IMR-90 (cell line): ENCODE measurements around the gene MAN2A2.

Experiments used
- BHLHE40 ChIP-seq: fragments of 150-350 bp; IDR thresholded peaks from 2 replicates; pipeline ENCODE4 v1.6.1; 2016; ENCODE audit warnings: mild to moderate bottlenecking, low read depth, low read length
- FOS ChIP-seq: fragments of 150-350 bp; IDR thresholded peaks from 2 replicates; pipeline ENCODE4 v1.6.1; 2016; ENCODE audit warnings: low read depth, low read length
- MXI1 ChIP-seq: IDR thresholded peaks from 2 replicates; pipeline ENCODE4 v1.6.1; 2012; ENCODE audit warnings: low read depth, mild to moderate bottlenecking, low read length, moderate library complexity, borderline replicate concordance
- POLR2A ChIP-seq: IDR thresholded peaks from 2 replicates; pipeline ENCODE4 v1.6.1; 2012; ENCODE audit warnings: mild to moderate bottlenecking, low read depth, low read length
- USF2 ChIP-seq: fragments of 150-350 bp; IDR thresholded peaks from 2 replicates; pipeline ENCODE4 v1.6.1; 2017; ENCODE audit warnings: mild to moderate bottlenecking, antibody characterized with exemption, low read length, low read depth
- TF ChIP-seq, protein P1 (sequence below): conservative IDR thresholded peaks from 2 replicates; pipeline ENCODE4 v1.5.1; 2012; ENCODE audit warnings: mild to moderate bottlenecking, low read depth, low read length, improper control_type of control experiment

DNA sequence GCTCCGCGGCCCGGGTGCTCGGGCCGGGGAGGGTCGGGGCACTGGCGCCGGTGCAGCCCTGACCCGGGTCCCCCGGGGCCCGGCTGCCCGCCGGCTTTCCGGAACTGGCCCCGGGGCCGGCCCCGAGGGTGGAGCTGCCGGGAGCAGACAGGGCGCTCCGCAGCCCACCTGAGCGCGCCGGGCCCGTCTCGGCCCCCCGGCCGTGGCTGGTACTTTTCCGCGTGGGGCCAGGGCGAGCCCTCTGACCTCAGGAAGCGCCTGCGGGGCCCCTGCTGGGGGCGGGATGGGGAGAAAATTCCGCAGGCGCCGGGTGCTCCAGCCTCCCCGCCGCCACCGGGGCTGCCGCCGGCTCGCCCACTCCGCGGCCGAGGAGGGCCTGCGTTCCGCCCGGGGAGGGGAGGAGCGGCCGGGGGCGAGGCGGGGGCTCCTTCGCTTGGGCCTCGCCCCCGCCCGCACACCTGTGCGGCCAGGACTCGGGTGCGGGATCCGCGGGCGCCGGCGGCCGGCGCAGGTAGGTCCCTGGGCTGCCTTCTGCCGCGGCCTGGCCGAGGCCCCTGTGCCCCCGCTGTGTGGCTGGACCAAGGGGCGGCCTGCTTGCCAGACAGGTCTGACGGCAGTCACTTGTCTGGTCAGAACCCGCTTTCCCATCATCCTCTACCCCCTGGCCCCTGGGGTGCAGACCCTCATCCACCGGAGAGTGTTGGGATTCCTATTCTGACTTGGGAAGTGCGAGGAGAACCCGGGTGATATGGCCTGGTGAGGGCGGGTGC lies 31.2 kb upstream of the MAN2A2 start:
- TF ChIP-seq BHLHE40 (no peak), POLR2A (no peak; the same call in 1 of the 2 replicates), MXI1 (no peak), FOS (no peak), USF2 (no peak)
- TF ChIP-seq, protein P1, sequence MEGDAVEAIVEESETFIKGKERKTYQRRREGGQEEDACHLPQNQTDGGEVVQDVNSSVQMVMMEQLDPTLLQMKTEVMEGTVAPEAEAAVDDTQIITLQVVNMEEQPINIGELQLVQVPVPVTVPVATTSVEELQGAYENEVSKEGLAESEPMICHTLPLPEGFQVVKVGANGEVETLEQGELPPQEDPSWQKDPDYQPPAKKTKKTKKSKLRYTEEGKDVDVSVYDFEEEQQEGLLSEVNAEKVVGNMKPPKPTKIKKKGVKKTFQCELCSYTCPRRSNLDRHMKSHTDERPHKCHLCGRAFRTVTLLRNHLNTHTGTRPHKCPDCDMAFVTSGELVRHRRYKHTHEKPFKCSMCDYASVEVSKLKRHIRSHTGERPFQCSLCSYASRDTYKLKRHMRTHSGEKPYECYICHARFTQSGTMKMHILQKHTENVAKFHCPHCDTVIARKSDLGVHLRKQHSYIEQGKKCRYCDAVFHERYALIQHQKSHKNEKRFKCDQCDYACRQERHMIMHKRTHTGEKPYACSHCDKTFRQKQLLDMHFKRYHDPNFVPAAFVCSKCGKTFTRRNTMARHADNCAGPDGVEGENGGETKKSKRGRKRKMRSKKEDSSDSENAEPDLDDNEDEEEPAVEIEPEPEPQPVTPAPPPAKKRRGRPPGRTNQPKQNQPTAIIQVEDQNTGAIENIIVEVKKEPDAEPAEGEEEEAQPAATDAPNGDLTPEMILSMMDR, result no peak
